GM04503 (cell line): ENCODE measurements around the gene CGREF1.

ENCODE experiments used
- DNase-seq: peaks from one replicate; pipeline ENCODE4 v3.0.0-alpha.2; 2012; ENCODE audit warnings: low read depth

The CGREF1 gene, protein sequence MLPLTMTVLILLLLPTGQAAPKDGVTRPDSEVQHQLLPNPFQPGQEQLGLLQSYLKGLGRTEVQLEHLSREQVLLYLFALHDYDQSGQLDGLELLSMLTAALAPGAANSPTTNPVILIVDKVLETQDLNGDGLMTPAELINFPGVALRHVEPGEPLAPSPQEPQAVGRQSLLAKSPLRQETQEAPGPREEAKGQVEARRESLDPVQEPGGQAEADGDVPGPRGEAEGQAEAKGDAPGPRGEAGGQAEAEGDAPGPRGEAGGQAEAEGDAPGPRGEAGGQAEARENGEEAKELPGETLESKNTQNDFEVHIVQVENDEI

DNA sequence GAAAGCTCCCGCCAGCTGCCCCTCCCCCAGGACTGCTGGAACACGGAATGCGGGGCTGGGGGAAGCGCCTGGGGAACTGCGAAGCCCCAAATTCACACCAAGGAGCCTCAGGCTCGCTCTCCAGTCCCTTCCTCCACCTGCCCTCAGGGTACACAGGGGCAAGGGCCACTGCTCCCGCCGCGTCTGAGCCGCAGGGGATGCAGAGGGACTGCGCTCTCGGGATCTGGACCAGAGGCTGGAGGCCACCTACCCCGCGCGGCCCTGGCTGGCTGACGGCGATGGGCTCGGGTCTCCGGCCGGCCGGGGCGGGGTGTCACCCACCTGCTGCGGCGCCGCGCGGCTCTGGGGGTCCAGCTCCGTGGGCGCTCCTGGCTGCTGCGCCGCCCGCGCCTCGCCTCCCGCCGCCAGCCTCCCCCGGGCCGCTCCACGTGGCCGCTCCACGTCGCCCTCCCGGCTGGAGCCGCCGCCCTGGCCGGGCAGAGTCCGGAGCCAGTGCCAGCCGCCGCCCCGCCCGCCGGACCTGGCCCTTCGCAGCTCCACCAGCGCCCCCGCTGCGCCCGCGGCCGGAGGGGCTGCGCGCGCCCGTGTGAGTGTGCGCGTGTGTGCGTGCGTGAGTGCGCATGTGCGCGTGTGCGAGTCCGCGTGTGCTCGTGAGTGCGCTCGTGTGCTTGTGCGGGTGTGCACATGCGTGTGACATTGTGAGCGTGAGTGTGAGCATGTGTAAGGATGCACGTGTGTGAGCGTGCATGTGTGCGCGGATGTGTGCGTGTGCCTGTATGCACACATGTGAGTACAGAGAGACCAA, at the start of gene CGREF1:
TSS of gene CGREF1 (minus strand) at position 604 of the 805 bp plus-strand sequence. CDS start 14,762 bp downstream, outside the sequence.
- no peak for DNase-seq

DNA sequence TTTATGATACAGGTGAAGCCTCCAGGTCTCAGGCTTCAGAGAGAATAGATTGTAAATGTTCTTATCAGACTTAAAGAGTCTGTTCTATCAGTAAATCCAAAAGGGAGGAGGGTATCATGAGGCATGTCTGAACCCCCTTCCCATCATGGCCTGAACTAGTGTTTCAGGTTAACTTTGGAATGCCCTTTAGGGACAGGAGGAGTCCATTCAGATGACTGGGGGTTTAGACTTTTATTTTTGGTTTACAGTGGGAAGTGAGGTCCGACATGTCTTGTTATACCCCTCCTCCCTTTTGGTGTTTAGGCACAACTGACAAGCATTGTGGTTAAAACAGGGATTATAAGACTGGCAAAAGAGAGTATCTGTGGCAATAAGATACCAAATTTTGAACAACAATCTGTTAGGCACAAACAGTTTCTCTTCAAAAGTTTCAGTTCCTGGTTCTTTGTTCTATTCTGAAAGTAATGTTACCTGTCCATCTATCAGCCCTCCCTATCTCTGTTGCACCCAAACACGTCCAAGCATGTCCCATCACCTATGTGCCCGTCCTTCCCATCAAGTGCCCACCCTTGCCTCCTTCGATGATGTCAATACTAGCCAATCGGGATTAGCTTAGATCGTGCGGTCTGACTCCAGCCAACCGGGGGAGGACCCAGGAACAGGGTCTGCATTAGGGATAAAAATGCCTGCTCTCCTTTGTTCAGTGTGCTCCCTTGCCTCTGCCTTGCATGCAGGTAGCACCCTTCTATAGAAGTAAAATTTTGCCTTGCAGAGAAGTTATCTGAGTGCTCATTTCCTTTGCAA, 46.2 kb upstream of the CGREF1 start:
- no peak for DNase-seq

DNA sequence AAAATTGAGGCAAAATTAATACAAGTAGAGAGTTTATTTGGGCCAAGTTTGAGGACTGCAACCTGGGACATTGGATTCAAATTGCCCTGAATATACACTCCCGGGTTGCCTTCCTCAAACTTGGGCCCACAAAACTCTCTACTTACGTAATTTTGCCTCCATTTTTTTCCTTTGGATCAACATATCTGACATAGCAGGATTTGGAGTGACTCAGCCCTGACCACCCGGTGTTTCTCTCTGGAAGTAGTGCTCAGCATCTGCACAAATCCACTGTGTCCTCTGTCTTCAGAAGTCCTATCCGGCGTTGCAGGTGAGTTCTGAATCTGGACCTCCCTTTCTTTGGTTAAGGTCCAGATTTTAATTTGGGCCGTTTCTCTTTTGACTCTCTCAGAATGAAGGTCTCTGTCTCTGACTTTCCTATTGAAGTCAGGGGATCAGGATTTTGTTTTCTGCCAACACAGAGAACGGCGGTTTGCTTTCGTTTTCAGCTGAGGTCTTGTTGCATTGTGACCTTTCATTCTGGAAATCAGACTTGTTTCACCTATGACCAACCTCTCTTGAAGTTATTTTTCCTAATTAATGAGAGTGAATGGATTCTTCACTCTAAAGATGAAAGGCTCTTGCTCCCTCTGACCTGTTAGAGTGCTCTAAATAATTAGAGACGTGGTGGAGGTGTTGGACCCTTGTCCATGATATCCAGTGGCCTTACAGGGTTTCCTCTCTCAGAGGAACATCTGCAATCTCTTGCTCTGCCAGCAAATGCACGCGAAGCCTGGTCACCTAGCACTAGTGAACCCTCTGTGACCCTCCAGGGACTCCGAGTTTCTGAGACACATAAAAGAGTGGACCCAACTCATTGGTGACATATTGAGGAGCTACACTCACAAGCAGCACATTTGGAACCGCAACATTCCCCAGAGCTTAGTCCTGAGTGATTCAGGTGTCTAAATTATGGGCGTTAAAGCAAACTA, 43.5 kb upstream of the CGREF1 start:
- DNase-seq, result no peak

DNA sequence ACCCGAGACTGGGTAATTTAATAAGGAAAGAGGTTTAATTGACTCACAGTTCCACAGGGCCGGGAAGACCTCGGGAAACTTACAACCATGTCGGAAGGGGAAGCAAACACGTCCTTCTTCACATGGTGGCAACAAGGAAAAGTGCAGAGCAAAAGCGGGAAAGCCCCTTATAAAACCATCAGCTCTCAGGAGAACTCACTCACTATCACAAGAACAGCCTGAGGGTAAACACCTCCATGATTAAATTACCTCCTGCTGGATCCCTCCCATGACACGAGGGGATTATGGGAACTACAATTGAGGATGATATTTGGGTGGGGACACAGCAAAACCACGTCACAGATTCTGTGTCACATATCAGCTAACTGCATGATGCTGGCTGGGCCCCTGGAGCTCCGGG, 41.3 kb upstream of the CGREF1 start:
- DNase-seq, result no peak

DNA sequence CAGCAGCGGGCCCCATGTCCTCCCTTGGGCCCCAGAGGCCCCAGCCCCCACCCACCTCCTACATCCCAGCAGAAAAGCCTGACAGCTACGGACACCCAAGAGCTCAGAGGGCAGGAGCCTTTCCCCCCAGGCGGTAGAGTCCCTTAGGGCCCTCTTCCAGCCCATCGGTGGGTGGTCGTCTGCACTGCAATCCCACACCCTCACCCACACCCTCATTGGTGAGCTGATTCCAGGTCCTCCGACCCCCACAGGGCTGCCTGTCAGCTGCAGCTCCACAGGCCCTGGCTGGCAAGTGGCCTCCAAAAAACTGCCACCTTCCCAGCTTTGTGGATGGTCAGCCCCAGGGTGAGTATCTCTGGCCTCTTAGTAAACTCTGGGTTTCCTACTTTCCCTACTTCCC, 40.3 kb upstream of the CGREF1 start:
- no peak for DNase-seq

DNA sequence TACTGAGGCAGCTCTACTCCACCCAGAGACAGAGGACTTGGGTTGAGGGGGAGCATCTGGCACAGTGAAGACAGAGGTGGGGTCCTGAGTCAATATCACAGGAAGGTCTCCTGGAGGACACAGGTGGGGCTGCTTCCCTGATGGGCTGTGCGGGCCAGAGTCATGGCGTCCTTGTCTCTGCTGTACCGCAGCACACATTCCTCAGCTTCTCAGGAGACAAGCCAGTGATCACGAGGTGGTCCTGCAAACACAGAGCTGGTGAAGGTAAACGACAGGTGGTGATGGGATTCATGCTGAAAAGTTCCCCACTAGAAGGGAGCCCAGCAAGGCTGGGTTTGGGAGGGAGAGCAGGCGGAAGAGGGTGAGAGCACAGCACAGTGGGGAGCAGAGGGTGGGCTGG, 39.5 kb upstream of the CGREF1 start:
- no peak for DNase-seq

DNA sequence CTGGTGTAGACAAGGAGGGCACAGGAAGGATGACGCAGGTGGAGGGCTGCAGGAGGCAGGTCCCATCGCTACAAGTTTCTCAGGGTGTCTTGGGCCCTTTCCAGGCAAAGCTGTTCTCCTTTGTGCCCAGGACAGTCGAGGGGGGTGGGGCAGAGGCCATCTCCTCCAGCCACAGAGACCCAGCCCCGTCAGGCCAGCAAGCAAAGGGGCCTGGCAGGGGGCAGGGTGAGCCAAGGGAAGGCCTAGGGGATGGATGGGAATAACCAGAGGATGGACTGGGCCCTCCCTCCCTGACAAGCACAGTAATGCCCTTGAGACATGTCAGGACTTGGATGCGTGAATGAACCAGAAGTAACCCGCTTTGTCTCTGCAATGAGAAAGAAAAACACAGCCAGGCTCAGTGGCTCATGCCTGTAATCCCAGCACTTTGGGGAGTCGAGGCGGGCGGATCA, 36.2 kb upstream of the CGREF1 start:
- DNase-seq, result no peak

DNA sequence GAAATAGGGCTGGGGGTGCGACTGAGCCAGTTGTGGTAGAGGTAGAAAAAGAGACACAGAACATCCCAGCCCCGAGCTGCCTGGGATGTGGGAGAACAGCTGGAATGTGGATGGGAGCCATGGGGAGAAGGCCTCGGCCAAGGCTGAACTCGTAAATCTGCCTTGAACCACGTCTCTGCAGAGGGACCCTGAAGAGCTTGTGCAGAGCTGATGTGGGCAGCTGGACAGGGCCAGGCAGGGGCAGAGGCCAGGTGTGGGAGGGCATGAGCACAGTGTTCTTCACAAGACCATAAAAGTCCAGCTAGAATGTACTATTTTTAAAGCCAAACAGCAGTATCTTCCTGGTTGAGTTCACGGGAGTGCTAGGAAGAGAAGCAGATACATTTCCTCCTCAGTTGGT, 35.6 kb upstream of the CGREF1 start:
- no peak for DNase-seq

DNA sequence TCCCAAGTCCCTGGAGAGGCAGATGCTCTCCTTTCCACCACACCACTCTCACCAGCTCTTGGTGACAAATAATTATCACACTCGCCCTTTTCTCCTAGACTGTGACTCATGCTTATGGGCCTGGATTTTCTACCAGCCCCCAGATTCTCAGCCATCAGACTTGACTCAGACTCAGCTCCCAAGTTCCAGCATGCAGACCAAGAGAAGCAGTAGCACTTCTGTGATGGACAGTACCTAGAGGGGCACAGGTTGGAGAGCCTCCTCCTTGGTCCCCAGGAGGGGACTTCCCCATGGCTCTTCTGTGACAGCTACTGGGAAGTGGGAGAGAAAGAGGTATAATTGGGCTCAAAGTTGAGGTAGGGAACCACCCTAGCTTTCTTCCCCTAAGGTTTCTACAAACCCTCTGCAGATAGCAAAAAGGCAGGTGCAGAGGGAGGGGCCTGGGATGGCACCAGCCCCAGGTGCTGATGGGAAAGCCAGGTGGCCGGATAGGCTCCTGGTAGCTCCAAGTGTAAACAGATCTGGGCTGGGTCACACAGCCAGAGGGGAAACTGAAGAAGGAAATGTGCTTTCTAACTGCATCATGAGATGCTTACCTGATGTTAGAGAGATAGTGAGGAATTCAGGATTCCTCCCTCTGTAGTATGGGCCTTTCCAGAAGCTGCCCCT, 34.0 kb upstream of the CGREF1 start:
- DNase-seq, result no peak

DNA sequence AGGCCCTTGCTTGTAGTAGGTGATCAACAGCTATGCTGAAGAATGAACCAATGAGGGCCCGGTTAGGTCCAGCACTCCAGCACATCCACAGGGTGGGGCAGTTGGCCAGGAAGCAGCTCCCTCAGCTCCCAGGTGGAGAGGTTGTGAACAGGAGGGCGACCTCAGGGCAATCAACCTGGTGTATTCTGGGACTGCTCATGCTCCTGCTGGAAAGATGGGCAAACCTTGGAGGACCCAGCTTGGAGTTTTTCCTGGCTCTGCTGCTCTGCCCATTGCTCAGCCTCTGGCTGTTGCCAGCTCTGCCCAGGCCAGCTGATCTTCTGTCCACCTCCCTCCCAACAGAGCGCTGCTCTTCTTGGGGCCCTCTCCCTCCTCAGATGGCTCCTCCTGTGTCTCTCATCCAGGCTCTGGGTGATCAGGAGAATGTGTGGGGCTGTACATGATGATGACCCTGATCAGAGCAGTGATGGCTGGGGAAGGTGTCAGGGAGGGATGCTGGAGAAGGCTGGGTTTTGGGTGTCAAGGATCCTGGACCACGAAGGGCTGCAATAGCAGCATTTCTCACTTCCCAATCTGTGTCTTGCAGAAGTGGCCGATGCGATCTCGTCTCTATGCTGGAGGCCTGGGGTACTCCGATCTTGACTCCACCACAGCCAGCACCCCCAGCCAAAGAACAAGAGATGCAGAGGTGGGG, 33.3 kb upstream of the CGREF1 start:
- DNase-seq, result no peak

DNA sequence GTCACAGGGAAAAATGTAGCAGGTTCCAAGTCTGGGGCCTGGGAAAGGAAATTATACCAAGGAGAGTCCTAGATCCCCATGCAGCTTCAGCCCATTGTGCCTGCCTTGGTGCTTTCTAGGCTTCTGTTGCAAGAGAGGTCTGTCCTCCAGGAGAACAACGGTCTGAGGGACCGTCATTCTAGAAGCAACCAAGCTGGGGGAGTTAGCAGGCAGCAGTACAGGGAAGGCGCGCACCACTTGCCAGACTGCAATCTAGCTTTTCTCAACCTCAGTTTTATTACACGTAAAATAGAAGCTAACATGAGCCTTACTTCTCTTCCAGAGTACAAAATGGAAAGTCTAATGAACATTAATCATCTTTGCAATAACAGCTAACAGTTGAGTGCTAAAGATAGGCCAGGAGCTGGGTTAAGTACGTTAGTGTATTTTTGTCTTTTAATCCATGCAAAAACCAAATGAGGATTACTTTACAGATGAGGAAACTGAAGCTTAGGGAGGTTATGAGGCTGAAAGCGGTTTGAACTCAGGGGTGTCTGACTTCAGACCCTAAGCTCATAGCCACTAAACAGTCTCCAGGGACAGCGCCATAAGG, 31.8 kb upstream of the CGREF1 start:
- no peak for DNase-seq

DNA sequence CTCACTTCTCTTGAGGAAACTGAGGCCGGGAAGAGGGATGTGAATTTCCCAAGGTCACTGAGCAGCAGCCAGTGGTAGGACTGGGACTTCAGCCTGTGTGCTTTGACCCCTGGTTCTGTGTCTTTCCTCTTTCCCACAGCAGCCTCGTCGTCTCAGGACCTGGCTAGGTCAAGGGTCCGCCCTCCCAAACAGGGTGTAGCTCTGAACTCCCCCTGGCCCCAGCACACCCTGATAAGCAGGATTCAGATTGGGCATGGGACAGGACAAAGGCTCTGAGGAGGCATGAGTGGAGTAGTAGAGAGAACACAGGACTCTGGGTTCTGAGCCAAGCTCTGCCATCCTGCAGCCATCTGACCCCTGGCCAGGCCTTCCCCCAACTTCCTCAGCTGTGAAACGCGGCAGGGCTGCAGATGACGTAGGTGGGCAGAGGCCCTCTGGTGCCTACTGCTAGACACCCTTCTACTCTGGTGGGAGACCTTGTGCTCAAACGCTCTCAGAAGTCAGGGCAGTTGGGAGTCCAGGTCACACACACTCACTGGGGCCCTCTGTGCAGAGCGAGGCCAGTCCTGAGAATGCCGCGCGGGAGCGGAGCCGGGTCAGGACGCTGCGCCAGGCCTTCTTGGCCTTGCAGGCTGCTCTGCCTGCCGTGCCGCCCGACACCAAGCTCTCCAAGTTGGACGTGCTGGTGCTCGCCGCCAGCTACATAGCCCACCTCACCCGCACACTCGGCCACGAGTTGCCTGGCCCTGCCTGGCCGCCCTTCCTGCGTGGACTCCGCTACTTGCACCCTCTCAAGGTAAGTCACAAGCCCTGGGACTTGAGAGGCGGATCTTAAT, 30.9 kb upstream of the CGREF1 start:
- no peak for DNase-seq

DNA sequence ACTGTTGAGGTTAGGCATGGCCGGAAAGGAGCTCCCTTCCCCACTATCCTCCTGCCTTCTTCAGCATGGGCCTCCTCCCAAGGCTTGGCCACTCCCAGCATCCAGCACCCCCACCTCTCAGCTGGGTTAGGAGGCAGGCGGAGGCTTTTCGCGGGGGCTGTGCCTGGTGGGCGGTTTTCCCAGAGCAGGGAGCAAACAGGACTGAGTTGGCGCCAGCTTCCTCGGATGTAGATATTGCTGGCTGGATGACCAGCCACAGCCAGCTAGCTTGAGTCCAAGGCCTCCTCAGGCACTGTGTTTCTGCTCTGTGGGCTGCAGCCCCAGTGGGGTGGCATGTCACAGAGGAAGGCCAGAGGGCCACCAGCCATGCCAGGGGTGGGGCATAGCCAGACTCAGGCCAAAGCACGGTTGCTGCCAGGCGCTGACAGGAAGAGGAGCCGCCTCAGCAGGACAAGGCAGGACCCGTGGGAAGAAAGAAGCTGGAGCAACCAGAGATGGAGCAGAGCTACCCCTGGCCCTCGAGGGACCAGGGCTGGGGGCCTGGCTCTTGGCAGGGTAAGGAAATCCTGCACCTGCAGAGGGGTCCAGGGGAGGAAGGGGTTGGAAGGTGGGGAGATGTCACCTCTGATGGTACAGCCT, 30.0 kb upstream of the CGREF1 start, which contains the start of gene TCF23:
TSS of gene TCF23 (plus strand) at position 204 of the 639 bp plus-strand sequence. CDS start at position 334, 130 bp downstream.
- DNase-seq, result no peak

DNA sequence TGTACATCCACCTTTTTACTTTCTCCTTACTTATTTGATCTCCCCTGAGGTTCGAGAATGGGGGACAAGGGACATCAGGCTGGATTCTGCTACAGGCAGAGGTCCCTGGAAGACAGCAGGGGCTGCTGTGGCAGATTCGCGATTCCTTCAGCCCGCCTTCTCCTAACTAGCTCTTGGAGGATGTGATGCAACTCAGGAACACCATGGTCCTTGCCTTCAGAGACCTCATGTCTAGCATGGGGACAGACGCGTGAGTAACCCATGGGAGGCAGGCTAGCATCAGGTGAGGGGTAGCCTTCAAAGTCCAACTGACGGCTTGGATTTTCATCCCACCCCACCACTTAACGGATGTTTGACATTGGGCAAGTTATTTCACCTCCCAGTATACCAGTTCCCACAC, 29.0 kb upstream of the CGREF1 start:
- DNase-seq, result no peak

DNA sequence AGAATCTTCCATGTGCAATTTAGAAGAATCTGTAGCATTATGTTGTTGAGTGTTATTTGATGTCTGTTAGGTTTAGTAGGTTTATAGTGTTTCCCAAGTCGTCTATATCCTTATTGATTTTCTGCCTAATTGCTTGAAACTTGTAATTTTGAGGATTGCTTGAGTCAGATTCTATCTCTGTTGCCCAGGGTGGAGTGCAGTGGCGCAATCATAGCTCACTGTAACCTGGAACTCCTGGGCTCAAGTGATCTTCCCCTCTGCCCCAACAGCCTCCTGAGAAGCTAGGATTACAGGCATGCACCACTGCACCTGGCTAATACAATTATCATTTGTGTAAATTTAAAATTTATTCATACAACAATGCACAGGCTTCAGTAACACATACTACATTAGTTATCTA, 26.8 kb upstream of the CGREF1 start:
- no peak for DNase-seq

DNA sequence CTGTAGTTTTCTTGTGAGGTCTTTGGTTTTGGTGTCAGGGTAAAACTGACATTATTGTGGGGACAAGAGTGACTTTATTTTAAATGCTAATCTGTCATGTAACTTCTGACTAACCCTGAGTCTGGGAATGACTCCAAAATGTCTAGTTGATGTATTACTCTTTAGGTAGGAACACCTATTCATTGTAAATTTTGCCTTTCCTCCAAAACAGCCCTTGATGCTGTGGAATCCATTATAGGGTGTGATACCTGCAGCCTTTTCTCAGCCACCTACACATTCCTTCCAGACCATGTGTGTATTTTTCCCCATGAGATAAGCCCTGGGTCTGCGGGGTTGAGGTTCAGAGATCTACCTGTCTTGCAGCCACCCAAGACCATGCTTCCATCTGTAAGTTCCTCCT, 24.4 kb upstream of the CGREF1 start:
- no peak for DNase-seq

DNA sequence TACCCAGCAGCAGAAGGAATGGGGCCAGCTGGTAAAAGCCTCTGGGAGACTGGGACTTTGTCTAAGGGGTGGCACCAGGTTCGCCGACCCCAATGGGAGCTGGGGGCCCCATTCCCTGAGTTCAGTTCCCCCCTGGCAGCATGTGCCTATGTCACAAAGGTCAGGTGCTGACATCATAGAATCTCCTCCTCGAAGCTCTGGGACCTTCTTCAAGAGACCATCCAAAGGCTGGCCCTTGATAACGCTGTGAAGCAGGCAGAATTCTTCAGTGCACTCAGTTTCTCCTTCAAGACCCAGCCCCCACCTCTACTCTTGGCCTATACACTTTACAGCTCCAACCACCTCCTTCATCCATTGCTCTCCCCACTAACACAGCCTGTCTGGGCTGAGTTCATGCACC, 20.4 kb upstream of the CGREF1 start, which contains the start of gene PRR30:
TSS of gene PRR30 (minus strand) at position 101 of the 400 bp plus-strand sequence. CDS start 1,081 bp downstream, outside the sequence.
- no peak for DNase-seq

DNA sequence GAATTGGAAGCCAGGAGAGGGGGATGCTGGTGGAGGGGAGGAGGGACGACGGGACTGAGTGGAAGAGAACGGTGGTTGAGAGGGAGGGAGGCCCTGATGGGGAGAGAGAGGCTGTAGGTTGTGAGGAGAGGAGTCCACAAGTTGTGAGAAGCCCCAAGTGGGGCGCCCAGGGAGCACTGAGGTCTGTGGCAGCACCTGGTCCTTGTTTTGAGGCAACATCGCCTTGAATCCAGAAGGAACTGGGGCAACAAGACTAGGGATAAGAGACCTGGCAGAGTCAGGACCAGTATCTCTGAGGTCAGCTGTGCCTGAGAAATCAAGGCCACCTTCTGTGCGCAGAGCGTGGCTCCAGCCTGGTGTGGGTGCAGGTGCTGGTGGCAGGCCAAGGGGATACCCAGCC, 19.2 kb upstream of the CGREF1 start:
- no peak for DNase-seq
